K562 (cell line): Measurements from ENCODE around the gene ROPN1L. TPM values are rescaled to one million over a fixed set of nuclear protein-coding genes. Genes with fewer than 3 reads are reported as not detected.
A peak's percentile ranks its signal among the peaks of the same experiment; 100 is the strongest.

Source experiments
- ATAC-seq: fragments of 200-7000 bp; cut with Tn5 transposase; 3 replicates; pipeline ENCODE4 v1.9.1; 2020; ENCODE audit warnings: moderate library complexity
- BruUV-seq: library from RNA; stranded (reverse); fragments of 400-500 nt; replicated peaks from 2 replicates; lab custom pipeline; 2021; lab: Mats Ljungman, UMichigan
- CTCF ChIA-PET: fragments of 300-600 bp; formaldehyde crosslinking; extraction: SDS; loops from one replicate; lab custom pipeline; 2021; ENCODE audit warnings: low intra/inter-chr PET ratio; lab: Yijun Ruan, JAX
- POLR2A ChIA-PET: fragments of 300-600, 350-650 bp; sonication (Branson Sonifier 250); formaldehyde crosslinking; extraction: SDS; loops from one replicate; lab custom pipeline; 2021; ENCODE audit warnings: antibody characterized with exemption, inconsistent platforms; lab: Yijun Ruan, JAX
- DNase-seq, 4 experiments: peaks; one replicate each; pipeline versions ENCODE4 v3.0.0 to v3.0.0-alpha.2; 2011 to 2018; ENCODE audit warnings: low spot score in 3 of 4, mixed read lengths in 3 of 4; ENCODE audit errors: extremely low read depth in 1 of 4
- FAIRE-seq: peaks from 2 replicates; lab custom pipeline; 2011; peaks lifted over from hg19 to GRCh38; lab: Jason Lieb, UNC
- H2AFZ ChIP-seq: 2 replicates; pipeline ENCODE4 v1.6.0; 2011; ENCODE audit warnings: low read depth, low read length, control low read depth, inconsistent platforms
- H3K27ac ChIP-seq: fragments of 200-600 bp; 3 replicates; pipeline ENCODE4 v1.8.0; 2011; ENCODE audit warnings: low read depth, mild to moderate bottlenecking, control low read depth, inconsistent platforms, low read length, moderate library complexity, mixed read lengths; ENCODE audit errors: extremely low read depth
- H3K27me3 ChIP-seq, 2 experiments: fragments of 300-600 bp in 1 of 2; 2 replicates in 1 of 2; 3 replicates in 1 of 2; pipeline versions ENCODE4 v1.6.0 to v1.8.0; 2011; ENCODE audit warnings: inconsistent platforms in 2 of 2, low read length in 2 of 2, mild to moderate bottlenecking in 1 of 2, mixed read lengths in 1 of 2, moderate library complexity in 1 of 2; ENCODE audit not compliant: control insufficient read depth in 2 of 2, insufficient read depth in 2 of 2
- H3K36me3 ChIP-seq: fragments of 300-600 bp; 3 replicates; pipeline ENCODE4 v1.8.0; 2011; ENCODE audit warnings: mild to moderate bottlenecking, low read length, inconsistent platforms; ENCODE audit not compliant: control insufficient read depth, insufficient read depth
- H3K4me1 ChIP-seq, 2 experiments: fragments of 200-600 bp in 1 of 2; replicated peaks in 1 of 2; 2 replicates in 1 of 2; 3 replicates in 1 of 2; pipeline versions ENCODE4 v1.5.1 to v1.8.0; 2011; ENCODE audit warnings: inconsistent platforms in 2 of 2, low read length in 2 of 2, mild to moderate bottlenecking in 1 of 2, mixed read lengths in 1 of 2, moderate library complexity in 1 of 2; ENCODE audit not compliant: control insufficient read depth in 2 of 2, insufficient read depth in 2 of 2
- H3K4me2 ChIP-seq: 2 replicates; pipeline ENCODE4 v1.6.1; 2011; ENCODE audit warnings: low read length, control low read depth, inconsistent platforms, mixed read lengths; ENCODE audit not compliant: insufficient read depth
- H3K4me3 ChIP-seq: fragments of 200-600 bp; sonication (generic), shearing (Covaris generic); 2 replicates; pipeline ENCODE4 v1.5.1; 2016; ENCODE audit warnings: control low read depth, inconsistent platforms
- H3K79me2 ChIP-seq: fragments of 200-600 bp; 3 replicates; pipeline ENCODE4 v1.8.0; 2011; ENCODE audit warnings: low read length, inconsistent platforms; ENCODE audit not compliant: control insufficient read depth, insufficient read depth
- H3K9ac ChIP-seq, 2 experiments: 2 replicates each; pipeline versions ENCODE4 v1.6.0 to v1.6.1; 2011; ENCODE audit warnings: low read depth in 2 of 2, low read length in 2 of 2, control low read depth in 1 of 2, inconsistent platforms in 1 of 2, mild to moderate bottlenecking in 1 of 2, mixed read lengths in 1 of 2; ENCODE audit not compliant: insufficient read depth in 1 of 2
- H3K9me1 ChIP-seq: one replicate; pipeline ENCODE4 v1.6.0; 2011; ENCODE audit warnings: inconsistent platforms, mild to moderate bottlenecking, low read length, moderate library complexity; ENCODE audit not compliant: control insufficient read depth, insufficient read depth
- H3K9me3 ChIP-seq: replicated peaks from 2 replicates; pipeline ENCODE4 v1.5.1; 2011; ENCODE audit warnings: low read depth, low read length, inconsistent platforms; ENCODE audit not compliant: control insufficient read depth, insufficient read depth
- H4K20me1 ChIP-seq: replicated peaks from 2 replicates; pipeline ENCODE4 v1.6.1; 2011; ENCODE audit warnings: low read length, inconsistent platforms, mixed read lengths; ENCODE audit not compliant: control insufficient read depth, insufficient read depth
- CHD1 ChIP-seq: fragments of 200-600 bp; sonication (generic); IDR thresholded peaks from one replicate; pipeline ENCODE4 v1.6.1; 2012; ENCODE audit warnings: mild to moderate bottlenecking, moderate library complexity, low read length, inconsistent platforms
- DPF2 ChIP-seq: fragments of 450-650 bp; IDR thresholded peaks from 2 replicates; pipeline ENCODE4 v1.6.1; 2016
- E2F5 ChIP-seq: sonication (generic); formaldehyde crosslinking; IDR thresholded peaks from 2 replicates; pipeline ENCODE4 v1.8.0; 2022; ENCODE audit warnings: mild to moderate bottlenecking, missing genetic modification reagents
- FOXP1 ChIP-seq: sonication (generic); formaldehyde crosslinking; IDR thresholded peaks from 2 replicates; pipeline ENCODE4 v1.8.0; 2022; ENCODE audit warnings: mild to moderate bottlenecking, missing genetic modification reagents
- GABPB2 ChIP-seq: fragments of 250-450 bp; sonication (Bioruptor Pico); conservative IDR thresholded peaks from 2 replicates; pipeline ENCODE4 v1.5.1; 2021; ENCODE audit warnings: mild to moderate bottlenecking
- GATAD2A ChIP-seq: fragments of 450-650 bp; IDR thresholded peaks from 2 replicates; pipeline ENCODE4 v1.6.1; 2017
- IRF9 ChIP-seq: fragments of 450-650 bp; IDR thresholded peaks from 2 replicates; pipeline ENCODE4 v1.6.1; 2016; ENCODE audit warnings: missing biosample characterization, missing genetic modification characterization
- MEF2A ChIP-seq: IDR thresholded peaks from 2 replicates; pipeline ENCODE4 v1.6.1; 2011; ENCODE audit warnings: low read depth, mild to moderate bottlenecking, low read length, moderate library complexity; ENCODE audit not compliant: control insufficient read depth
- NR2F6 ChIP-seq: fragments of 450-650 bp; formaldehyde crosslinking; IDR thresholded peaks from 2 replicates; pipeline ENCODE4 v1.4.0; 2020; ENCODE audit warnings: mild to moderate bottlenecking
- POLR2AphosphoS5 ChIP-seq: IDR thresholded peaks from 2 replicates; pipeline ENCODE4 v1.6.1; 2011; ENCODE audit warnings: mild to moderate bottlenecking, low read depth, low read length, moderate library complexity; ENCODE audit not compliant: control insufficient read depth, insufficient read depth
- POLR2B ChIP-seq: fragments of 450-650 bp; IDR thresholded peaks from 2 replicates; pipeline ENCODE4 v1.6.1; 2018; ENCODE audit warnings: low read depth; ENCODE audit not compliant: partially characterized antibody
- SMARCC2 ChIP-seq: fragments of 450-650 bp; IDR thresholded peaks from 2 replicates; pipeline ENCODE4 v1.6.1; 2017; ENCODE audit warnings: antibody characterized with exemption, moderate library complexity, mild to moderate bottlenecking, low read depth
- TEAD1 ChIP-seq, 2 experiments: fragments of 450-650 bp in 1 of 2; sonication (generic) in 1 of 2; formaldehyde crosslinking; IDR thresholded peaks; 2 replicates each; pipeline versions ENCODE4 v1.4.0 to v1.8.0; 2020 to 2022; ENCODE audit warnings: mild to moderate bottlenecking in 2 of 2, missing genetic modification reagents in 1 of 2
- U2AF2 ChIP-seq: fragments of 200-400 bp; formaldehyde crosslinking; optimal IDR thresholded peaks from 2 replicates; pipeline ENCODE3; 2017; ENCODE audit warnings: low read depth, mild to moderate bottlenecking, low read length
- ZBTB2 ChIP-seq: fragments of 450-650 bp; IDR thresholded peaks from 2 replicates; pipeline ENCODE4 v1.6.1; 2016; ENCODE audit warnings: antibody characterized with exemption
- ZC3H4 ChIP-seq: sonication (generic); formaldehyde crosslinking; IDR thresholded peaks from 2 replicates; pipeline ENCODE4 v1.9.0; 2021; ENCODE audit warnings: missing genetic modification reagents, borderline replicate concordance
- ZNF23 ChIP-seq: fragments of 250-450 bp; sonication (Bioruptor Pico); IDR thresholded peaks from 2 replicates; pipeline ENCODE4 v1.4.0; 2020; ENCODE audit warnings: mild to moderate bottlenecking
- ZNF282 ChIP-seq: sonication (generic); formaldehyde crosslinking; IDR thresholded peaks from 2 replicates; pipeline ENCODE4 v1.8.1; 2023; ENCODE audit warnings: missing genetic modification reagents
- ZNF316 ChIP-seq: fragments of 450-650 bp; IDR thresholded peaks from 2 replicates; pipeline ENCODE4 v1.6.1; 2016
- ZNF589 ChIP-seq: fragments of 200-800 bp; sonication (Bioruptor generic); IDR thresholded peaks from 2 replicates; pipeline ENCODE4 v1.6.1; 2016; ENCODE audit warnings: low read depth, missing genetic modification characterization, missing compliant biosample characterization
- ZNF644 ChIP-seq: fragments of 200-800 bp; sonication (Bioruptor generic); IDR thresholded peaks from 2 replicates; pipeline ENCODE4 v1.6.1; 2016; ENCODE audit warnings: low read depth, missing genetic modification characterization, missing compliant biosample characterization
- ZSCAN32 ChIP-seq: fragments of 450-650 bp; formaldehyde crosslinking; IDR thresholded peaks from 2 replicates; pipeline ENCODE4 v1.4.0; 2020; ENCODE audit warnings: mild to moderate bottlenecking, moderate library complexity
- WGBS: fragments of 100-300 bp; shearing (Covaris generic); methylation state at CpG from one replicate; pipeline ENCODE4 v1.1.6; 2016; ENCODE audit warnings: low coverage, mixed read lengths; ENCODE audit not compliant: insufficient coverage; ENCODE audit errors: missing lambda C conversion rate; 5-methylcytosine and 5-hydroxymethylcytosine counted together
- in situ Hi-C: fragments of 300-500 bp; cut with MboI; formaldehyde crosslinking; loops from 4 replicates; pipeline ENCODE4 v1.15.0; 2018; ENCODE audit warnings: inconsistent platforms, mixed read lengths
- intact Hi-C: fragments of 100-400 bp; cut with micrococcal nuclease; formaldehyde crosslinking; loops from 2 replicates; pipeline ENCODE4 v1.14.2; 2022
- polyA plus RNA-seq, 8 experiments: library from polyadenylated mRNA; depleted of rRNA in 4 of 8; stranded (reverse) in 5 of 8; unstranded in 3 of 8; fragments of >200 nt; fragmentation: Nextera tagmentation in 2 of 8; fragmentation: Illumina TruSeq in 1 of 8; extraction: Ambion mirVana in 2 of 8; extraction: Trizol in 1 of 8; gene quantifications; 2 replicates each; pipeline versions ENCODE4 v1.2.1 to v1.2.3, GENCODE V29; 2011 to 2014; ENCODE audit warnings: inconsistent platforms in 1 of 8, missing spikeins in 1 of 8
- total RNA-seq, 7 experiments: library from RNA; depleted of rRNA in 6 of 7; stranded (reverse); fragments of >200 nt in 6 of 7; fragmentation: Illumina TruSeq in 2 of 7; extraction: Trizol in 2 of 7; gene quantifications; 2 replicates each; pipeline versions ENCODE4 v1.2.1 to v1.2.3, GENCODE V29; 2011 to 2021; ENCODE audit warnings: low replicate concordance in 1 of 7

Gene ROPN1L
- total and polyA plus RNA-seq, 9 of the 15 experiments (the other 6 are each of a cell fraction or from before 2014, with no cell fraction given): 0.04 to 0.85 (median 0.24) TPM; not detected in 3

GRCh38 chr5:10501554-10502075, 59.9 kb downstream of the ROPN1L start:
- FAIRE-seq (peak; percentile 54), DNase-seq (peak in 2 of 4 experiments; percentile 51 to 65), ATAC-seq (peak; percentile 72)
- Histone ChIP-seq H3K9ac (peak overlapping the region; percentile 2 to 24; a peak in 2 of 4 replicates), H4K20me1 (no peaks in the 10 kb centered on the region), H2AFZ (peak overlapping the region; percentile 1; the same call in 1 of the 2 replicates), H3K9me1 (no peaks in the 10 kb centered on the region), H3K4me3 (no peak overlapping the region), H3K27ac (no peak overlapping the region; the same call in 2 of the 3 replicates), H3K9me3 (no peaks in the 10 kb centered on the region), H3K4me1 (peaks cover 26 to 57% of the 10 kb centered on the region in 2 experiments), H3K79me2 (no peaks in the 10 kb centered on the region), H3K27me3 (no peaks in the 10 kb centered on the region), H3K36me3 (no peaks in the 10 kb centered on the region), H3K4me2 (peak overlapping the region; percentile 38; the same call in 1 of the 2 replicates)
- ChIA-PET CTCF (interaction anchor here (0.6 kb wide), 1 partner anchor 114 kb away, joined by 3 read pairs; no protein-coding TSS in a partner anchor), POLR2A (interaction anchor here (0.8 to 2.5 kb wide), 9 partner anchors 9 to 119 kb away, joined by 3 to 16 read pairs (median 4); partner anchors contain the start of gene ROPN1L)
- intact Hi-C loops (loop anchor here (5.0 to 10.0 kb wide), 3 partner anchors 106 to 263 kb away; partner anchors contain the start of genes DAP and MARCHF6), in situ Hi-C loops (no loop called here)
- WGBS: 10% methylated on average over 9 of the region's 9 CpGs
- BruUV-seq: no TSS peak
- no peak for TF ChIP-seq E2F5 (CRISPR knock-in tag)
- no peak for TF ChIP-seq FOXP1
- TF ChIP-seq ZBTB2: no peak
- TF ChIP-seq SMARCC2: no peak
- peak; percentile 89 for TF ChIP-seq ZSCAN32 (CRISPR knock-in tag)
- TF ChIP-seq MEF2A: no peak
- TF ChIP-seq POLR2AphosphoS5: no peak
- TF ChIP-seq NR2F6 (CRISPR knock-in tag): no peak
- TF ChIP-seq ZNF644 (tag): no peak
- TF ChIP-seq IRF9 (tag): peak; percentile 93
- no peak for TF ChIP-seq ZNF282 (CRISPR knock-in tag)
- TF ChIP-seq TEAD1 (CRISPR knock-in tag; IDR thresholded peaks at IDR 0.05): peak in 1 of 2 experiments; percentile 32; a peak in 1 of 4 replicates
- no peak for TF ChIP-seq CHD1
- peak; percentile 82; the same call in 1 of the 2 replicates for TF ChIP-seq ZNF589 (CRISPR knock-in tag)
- TF ChIP-seq GATAD2A: peak; percentile 68; the same call in 1 of the 2 replicates
- no peak for TF ChIP-seq U2AF2
- no peak for TF ChIP-seq ZNF23
- TF ChIP-seq POLR2B: no peak
- TF ChIP-seq GABPB2: no peak
- peak; percentile 66; the same call in 1 of the 2 replicates for TF ChIP-seq DPF2
- TF ChIP-seq ZC3H4: no peak
- TF ChIP-seq ZNF316: peak; percentile 85
